Thymus (tissue), 11 donors: Measurements from ENCODE around the gene CDC42BPB. TPM values are rescaled to one million over a fixed set of nuclear protein-coding genes. Genes with fewer than 3 reads are reported as not detected.

Experiments
- DNase-seq, 9 donors: peaks; one replicate each; pipeline ENCODE4 v3.0.0-alpha.2; 2013; ENCODE audit warnings: low spot score in 9 of 9, low read depth in 6 of 9, missing footprints in 1 of 9
- H3K27ac ChIP-seq, 2 donors: one replicate each; pipeline ENCODE4 v1.5.1; 2013; ENCODE audit warnings: control low read depth in 1 of 2, low read depth in 1 of 2, low read length in 1 of 2, mild to moderate bottlenecking in 1 of 2, moderate library complexity in 1 of 2
- H3K27me3 ChIP-seq, 2 donors: one replicate each; pipeline ENCODE4 v1.5.1; 2013; ENCODE audit warnings: low read length in 1 of 2; ENCODE audit not compliant: control insufficient read depth in 2 of 2, insufficient read depth in 1 of 2
- H3K36me3 ChIP-seq, 2 donors: one replicate each; pipeline ENCODE4 v1.5.1; 2013; ENCODE audit warnings: low read length in 1 of 2, mild to moderate bottlenecking in 1 of 2, moderate library complexity in 1 of 2; ENCODE audit not compliant: control insufficient read depth in 2 of 2, insufficient read depth in 2 of 2
- H3K4me1 ChIP-seq, 2 donors: one replicate each; pipeline ENCODE4 v1.5.1; 2013; ENCODE audit warnings: low read length in 2 of 2; ENCODE audit not compliant: control insufficient read depth in 2 of 2, insufficient read depth in 2 of 2
- H3K4me3 ChIP-seq, 2 donors: one replicate each; pipeline ENCODE4 v1.5.1; 2013; ENCODE audit warnings: low read length in 2 of 2, control low read depth in 1 of 2, mild to moderate bottlenecking in 1 of 2
- H3K9me3 ChIP-seq, 2 donors: one replicate each; pipeline ENCODE4 v1.5.1; 2013; ENCODE audit warnings: low read length in 1 of 2, mild to moderate bottlenecking in 1 of 2; ENCODE audit not compliant: control insufficient read depth in 2 of 2, insufficient read depth in 1 of 2
- WGBS: extraction: QIAGEN DNeasy Blood & Tissue Kit; methylation state at CpG from one replicate; pipeline ENCODE4 v1.1.7; 2013; 5-methylcytosine and 5-hydroxymethylcytosine counted together
- polyA plus RNA-seq: library from polyadenylated mRNA; stranded (reverse); fragments of 200-250 nt; gene quantifications from one replicate; pipeline ENCODE4 v1.2.3, GENCODE V29; 2013
- total RNA-seq: library from RNA; stranded (reverse); fragments of 120-200 nt; gene quantifications from one replicate; pipeline ENCODE4 v1.2.4, GENCODE V29; 2013
- donor health status: healthy.

The CDC42BPB gene
- total and polyA plus RNA-seq, 2 donors = 7.6 to 16.3 TPM

- WGBS = 98% methylated on average over 1 of the region's 1 CpG
Observed at GRCh38 chr14:102920998-102921304, 136.4 kb downstream of the CDC42BPB start.

DNA sequence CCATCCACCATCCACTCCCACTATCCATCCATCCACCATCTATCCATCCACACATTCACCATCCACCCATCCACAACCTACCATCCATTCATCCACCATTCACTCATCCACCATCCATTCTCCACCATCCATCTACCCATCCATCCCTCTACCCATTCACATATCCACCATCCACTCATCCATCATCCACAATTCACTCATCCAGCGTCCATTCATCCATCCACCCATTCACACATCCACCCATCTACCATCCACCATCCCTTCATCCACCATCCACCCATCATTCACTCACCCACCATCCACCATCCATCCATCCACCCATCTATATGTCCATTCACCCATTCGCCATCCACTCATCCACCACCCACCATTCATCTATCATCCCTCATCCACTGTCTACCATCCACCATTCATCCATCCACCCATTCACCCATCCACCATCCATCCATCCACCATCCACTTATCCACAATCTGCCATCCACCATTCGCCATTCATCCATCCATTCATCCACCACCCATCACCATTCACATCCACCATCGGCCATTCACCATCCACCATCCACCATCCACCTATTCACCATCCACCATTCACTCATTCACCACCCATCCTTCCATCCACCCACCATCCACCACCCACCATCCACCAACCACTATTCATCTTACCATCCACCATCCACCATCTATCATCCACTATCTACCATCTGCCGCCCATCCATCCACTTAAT lies 136.9 kb downstream of the CDC42BPB start:
- Histone ChIP-seq H3K9me3 (peaks cover 0 to 10% of the 10 kb centered on the region in 2 donors), H3K36me3 (no peaks in the 10 kb centered on the region)
- 95% methylated on average over 5 of the region's 5 CpGs for whole genome bisulfite sequencing

More at GRCh38 chr14:102920998-102921304, 136.4 kb downstream of the CDC42BPB start:
- Histone ChIP-seq H3K36me3 (no peaks in the 10 kb centered on the region), H3K9me3 (peaks cover 0 to 10% of the 10 kb centered on the region in 2 donors), H3K27ac (no peak overlapping the region), H3K4me1 (peaks cover 0 to 6% of the 10 kb centered on the region in 2 donors), H3K27me3 (peaks cover 46 to 55% of the 10 kb centered on the region in 2 donors), H3K4me3 (no peak overlapping the region)
- DNase-seq = no peak

DNA sequence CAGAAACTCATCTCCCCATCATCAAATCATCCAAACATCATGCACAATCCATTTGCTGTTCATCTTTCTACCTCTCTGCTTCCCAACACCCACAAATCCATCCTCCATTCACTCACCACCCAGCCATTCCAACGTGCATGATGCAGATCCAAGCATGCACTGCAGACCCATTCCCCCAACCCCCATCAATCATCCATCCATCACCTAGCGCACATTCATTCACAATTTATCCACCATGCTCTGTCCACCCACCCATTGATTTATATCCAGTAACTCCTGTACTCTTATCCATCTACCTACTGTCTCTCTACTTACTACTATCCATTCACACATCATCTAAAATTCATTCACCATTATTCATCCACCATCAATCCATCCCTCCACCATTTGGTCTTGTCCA lies 138.9 kb downstream of the CDC42BPB start:
- peaks cover 0 to 3% of the 10 kb centered on the region in 2 donors for H3K9me3 ChIP-seq
- DNase-seq = no peak
- no peak overlapping the region for H3K4me3 ChIP-seq
- peaks cover 0 to 6% of the 10 kb centered on the region in 2 donors for H3K4me1 ChIP-seq
- no peak overlapping the region for H3K27ac ChIP-seq
- H3K36me3 ChIP-seq = no peaks in the 10 kb centered on the region
- 61% methylated on average over 2 of the region's 2 CpGs for WGBS
- peaks cover 22 to 30% of the 10 kb centered on the region in 2 donors for H3K27me3 ChIP-seq

More for the DNA sequence above, 136.9 kb downstream of the CDC42BPB start:
- Histone ChIP-seq H3K4me1 (peaks cover 0 to 6% of the 10 kb centered on the region in 2 donors), H3K27ac (no peak overlapping the region), H3K27me3 (peaks cover 42 to 50% of the 10 kb centered on the region in 2 donors), H3K4me3 (no peak overlapping the region)
- DNase-seq = no peak

DNA sequence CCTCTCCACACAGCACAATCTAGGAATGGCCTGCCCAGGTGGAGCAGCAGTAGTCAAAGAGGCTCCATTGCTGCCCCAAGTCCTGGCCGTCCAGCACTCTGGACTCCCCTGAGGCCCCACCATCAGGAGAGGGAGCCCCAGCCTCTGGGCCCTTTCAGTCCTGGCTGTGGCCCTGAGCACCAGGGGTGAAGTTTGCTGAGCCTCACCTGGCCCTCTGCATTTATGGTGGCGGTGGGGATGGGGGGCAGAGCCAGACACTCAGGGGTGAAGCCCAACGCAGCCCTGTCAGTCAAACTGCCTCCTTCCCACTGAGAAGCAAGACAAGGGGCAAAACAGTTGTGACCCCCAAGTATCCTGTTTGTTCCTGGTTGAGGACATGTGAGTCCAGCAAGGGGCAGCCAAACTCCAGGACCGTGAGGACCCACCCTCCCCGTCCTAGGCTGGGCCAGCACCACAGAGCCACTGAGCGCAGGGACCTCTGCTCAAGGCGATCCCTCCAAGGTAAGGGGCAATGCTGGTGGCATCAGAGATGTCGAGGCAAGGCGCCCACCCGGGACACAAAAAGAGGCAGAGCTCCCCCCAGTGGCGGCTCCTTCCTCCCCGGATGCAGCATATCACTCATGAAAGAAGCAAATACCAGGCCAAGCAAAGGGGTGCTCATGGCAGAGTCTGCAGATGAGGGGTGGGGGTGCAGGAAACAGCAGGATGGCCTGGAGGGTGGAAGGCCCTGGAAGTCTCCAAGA lies 139.7 kb downstream of the CDC42BPB start:
- peak in 7 of 9 donors; percentile 40 to 80 (median 67) for DNase-seq
- Histone ChIP-seq H3K27ac (no peak overlapping the region), H3K9me3 (peaks cover 0 to 3% of the 10 kb centered on the region in 2 donors), H3K36me3 (no peaks in the 10 kb centered on the region), H3K4me1 (peaks cover 0 to 1% of the 10 kb centered on the region in 2 donors), H3K4me3 (no peak overlapping the region), H3K27me3 (peaks cover 14 to 22% of the 10 kb centered on the region in 2 donors)
- WGBS = 50% methylated on average over 12 of the region's 12 CpGs

- WGBS = 96% methylated on average over 6 of the region's 6 CpGs
- Histone ChIP-seq H3K4me3 (no peak overlapping the region), H3K27me3 (peaks cover 8 to 16% of the 10 kb centered on the region in 2 donors), H3K27ac (no peak overlapping the region), H3K9me3 (peaks cover 0 to 3% of the 10 kb centered on the region in 2 donors), H3K4me1 (no peaks in the 10 kb centered on the region), H3K36me3 (no peaks in the 10 kb centered on the region)
- DNase-seq = no peak
Observed at GRCh38 chr14:102917056-102917385, 140.3 kb downstream of the CDC42BPB start.

GRCh38 chr14:102916347-102917055 lies 140.8 kb downstream of the CDC42BPB start:
- 88% methylated on average over 18 of the region's 18 CpGs for WGBS
- Histone ChIP-seq H3K9me3 (peaks cover 0 to 3% of the 10 kb centered on the region in 2 donors), H3K4me3 (no peak overlapping the region), H3K27me3 (peaks cover 5 to 10% of the 10 kb centered on the region in 2 donors), H3K36me3 (no peaks in the 10 kb centered on the region), H3K4me1 (no peaks in the 10 kb centered on the region), H3K27ac (no peak overlapping the region)
- DNase-seq = no peak

GRCh38 chr14:102915292-102916110 lies 141.8 kb downstream of the CDC42BPB start:
- no peak for DNase-seq
- H3K4me1 ChIP-seq = no peaks in the 10 kb centered on the region

GRCh38 chr14:102914474-102915291 lies 142.7 kb downstream of the CDC42BPB start:
- DNase-seq = no peak
- Histone ChIP-seq H3K4me3 (no peak overlapping the region), H3K27me3 (no peaks in the 10 kb centered on the region), H3K9me3 (peaks cover 0 to 3% of the 10 kb centered on the region in 2 donors), H3K4me1 (no peaks in the 10 kb centered on the region), H3K36me3 (peaks cover 0 to 1% of the 10 kb centered on the region in 2 donors), H3K27ac (no peak overlapping the region)
- WGBS = 94% methylated on average over 26 of the region's 26 CpGs

More at GRCh38 chr14:102915292-102916110, 141.8 kb downstream of the CDC42BPB start:
- Histone ChIP-seq H3K27me3 (peaks cover 0 to under 1% of the 10 kb centered on the region in 2 donors), H3K27ac (no peak overlapping the region), H3K36me3 (no peaks in the 10 kb centered on the region), H3K4me3 (no peak overlapping the region), H3K9me3 (peaks cover 0 to 3% of the 10 kb centered on the region in 2 donors)
- 96% methylated on average over 19 of the region's 19 CpGs for WGBS
